HepG2 (cell line): ENCODE measurements around the gene SCNM1. TPM values are rescaled to one million over a fixed set of nuclear protein-coding genes. Genes with fewer than 3 reads are reported as not detected.

Experiments used
- CHD2 ChIP-seq: IDR thresholded peaks from 2 replicates; pipeline ENCODE4 v1.6.1; 2011; ENCODE audit warnings: low read depth, low read length, improper control_type of control experiment
- CHD4 ChIP-seq: fragments of 200-600 bp; sonication (generic); IDR thresholded peaks from 2 replicates; pipeline ENCODE4 v1.7.0; 2017; ENCODE audit warnings: mild to moderate bottlenecking, low read length, borderline replicate concordance
- HDAC1 ChIP-seq: sonication (generic); formaldehyde crosslinking; IDR thresholded peaks from 2 replicates; pipeline ENCODE4 v1.5.1; 2020; ENCODE audit warnings: mild to moderate bottlenecking, missing genetic modification reagents
- HNRNPLL ChIP-seq: fragments of 200-400 bp; formaldehyde crosslinking; IDR thresholded peaks from 2 replicates; pipeline ENCODE4 v1.6.1; 2017; ENCODE audit warnings: mild to moderate bottlenecking, low read depth, low read length; ENCODE audit not compliant: poor library complexity, severe bottlenecking
- KLF6 ChIP-seq: IDR thresholded peaks from 2 replicates; pipeline ENCODE4 v1.8.0; 2016; ENCODE audit warnings: missing biosample characterization, missing genetic modification reagents
- NFYB ChIP-seq: sonication (generic); formaldehyde crosslinking; IDR thresholded peaks from 2 replicates; pipeline ENCODE4 v1.4.0; 2020; ENCODE audit warnings: missing genetic modification reagents
- RCOR2 ChIP-seq: IDR thresholded peaks from 2 replicates; pipeline ENCODE4 v1.6.1; 2016; ENCODE audit warnings: missing biosample characterization, missing genetic modification reagents
- ZFP36 ChIP-seq: fragments of 150-350 bp; IDR thresholded peaks from 2 replicates; pipeline ENCODE4 v1.6.1; 2018; ENCODE audit warnings: borderline replicate concordance, low read length, low read depth; ENCODE audit not compliant: partially characterized antibody
- ZNF143 ChIP-seq: sonication (generic); formaldehyde crosslinking; IDR thresholded peaks from 2 replicates; pipeline ENCODE4 v1.4.0; 2020; ENCODE audit warnings: missing genetic modification reagents
- ZNF431 ChIP-seq: sonication (generic); formaldehyde crosslinking; IDR thresholded peaks from 2 replicates; pipeline ENCODE4 v1.9.0; 2022; ENCODE audit warnings: missing genetic modification reagents, low read depth, mild to moderate bottlenecking, borderline replicate concordance
- ZNF562 ChIP-seq: sonication (generic); formaldehyde crosslinking; IDR thresholded peaks from 2 replicates; pipeline ENCODE4 v1.8.0; 2022; ENCODE audit warnings: missing genetic modification reagents, borderline replicate concordance
- ZNF589 ChIP-seq: sonication (generic); formaldehyde crosslinking; conservative IDR thresholded peaks from 2 replicates; pipeline ENCODE4 v1.8.0; 2022; ENCODE audit warnings: mild to moderate bottlenecking, moderate library complexity, missing genetic modification reagents
- polyA plus RNA-seq, 8 experiments: library from polyadenylated mRNA; depleted of rRNA in 3 of 8; stranded (reverse) in 7 of 8; unstranded in 1 of 8; fragments of >200 nt; fragmentation: Illumina TruSeq in 4 of 8; extraction: Trizol in 4 of 8; gene quantifications; 2 replicates each; pipeline versions ENCODE4 v1.2.1 to v1.2.3, GENCODE V29; 2011 to 2016; ENCODE audit warnings: low read depth in 4 of 8, missing spikeins in 1 of 8, mixed read lengths in 1 of 8; ENCODE audit not compliant: insufficient read depth in 1 of 8
- total RNA-seq, 5 experiments: library from RNA; depleted of rRNA; stranded (reverse); fragments of >200 nt; fragmentation: Illumina TruSeq; extraction: Trizol; gene quantifications; 2 replicates each; pipeline ENCODE4 v1.2.3, GENCODE V29; 2016; ENCODE audit warnings: low read depth in 1 of 5
- TF ChIP-seq, protein P1 (sequence below): sonication (generic); formaldehyde crosslinking; IDR thresholded peaks from 2 replicates; pipeline ENCODE4 v1.8.0; 2022; ENCODE audit warnings: mild to moderate bottlenecking, missing genetic modification reagents; ENCODE audit not compliant: insufficient replicate concordance
- TF ChIP-seq, protein P2 (sequence below): sonication (generic); formaldehyde crosslinking; IDR thresholded peaks from 2 replicates; pipeline ENCODE4 v1.4.0; 2020; ENCODE audit warnings: low read depth, mild to moderate bottlenecking, missing genetic modification reagents
- TF ChIP-seq, protein P3 (sequence below): fragments of 450-650 bp; IDR thresholded peaks from 2 replicates; pipeline ENCODE4 v1.6.1; 2017; ENCODE audit warnings: mild to moderate bottlenecking
- TF ChIP-seq, protein P4 (sequence below): sonication (generic); formaldehyde crosslinking; IDR thresholded peaks from 2 replicates; pipeline ENCODE4 v1.4.0; 2020; ENCODE audit warnings: missing genetic modification reagents, borderline replicate concordance
- TF ChIP-seq, protein P5 (sequence below): sonication (generic); formaldehyde crosslinking; conservative IDR thresholded peaks from 2 replicates; pipeline ENCODE4 v1.4.0; 2020; ENCODE audit warnings: missing genetic modification reagents

Gene SCNM1
- total and polyA plus RNA-seq, 2 of the 13 experiments (the other 11 are each of a cell fraction or from before 2014, with no cell fraction given), result 16.3 to 31.5 TPM

DNA sequence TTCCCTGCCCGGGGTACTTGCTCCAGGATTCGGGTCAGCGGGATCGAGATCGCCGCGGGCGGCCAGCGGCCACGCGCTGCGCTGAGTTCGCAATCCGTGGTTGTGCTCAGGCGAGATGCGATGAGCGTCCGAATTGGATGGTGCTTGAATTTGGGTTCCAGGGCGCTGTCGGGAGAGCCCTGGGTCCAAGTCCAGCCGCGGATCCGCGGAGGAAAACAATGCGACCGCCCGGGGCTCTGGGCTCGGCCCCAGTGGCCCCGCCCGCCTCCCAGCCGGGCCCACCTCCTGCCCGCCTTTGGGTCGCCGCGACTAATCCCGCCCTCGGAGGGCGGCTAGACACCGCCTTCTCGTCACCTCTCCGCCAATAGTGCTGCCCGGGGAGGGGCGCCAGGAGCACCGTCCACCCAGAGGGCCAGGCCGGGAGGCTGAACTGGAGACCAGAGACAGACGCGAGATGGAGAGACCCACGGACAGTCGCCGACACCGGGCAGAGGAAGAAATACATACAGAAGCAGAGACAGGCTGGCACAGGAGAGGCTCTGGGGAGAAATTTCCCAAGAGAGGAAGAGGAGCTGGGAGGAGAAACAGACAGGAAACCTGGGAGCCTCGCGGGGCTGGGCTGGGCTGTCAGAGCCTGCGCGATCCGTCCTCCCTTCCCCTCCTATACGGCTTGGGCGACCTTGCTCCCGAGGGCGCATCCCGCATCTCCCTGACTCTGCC, 19.4 kb upstream of the SCNM1 start, which contains the start of gene SEMA6C (continued):
- TF ChIP-seq ZNF431 (CRISPR knock-in tag) (no peak), KLF6 (no peak; the same call in 1 of the 2 replicates), ZFP36 (no peak), HDAC1 (CRISPR knock-in tag) (peak; percentile 42; the same call in 1 of the 2 replicates), NFYB (CRISPR knock-in tag) (peak; percentile 87), CHD2 (no peak), ZNF562 (CRISPR knock-in tag) (no peak), ZNF589 (no peak), HNRNPLL (peak; percentile 84), RCOR2 (CRISPR knock-in tag) (no peak), CHD4 (no peak), ZNF143 (no peak)
- TF ChIP-seq, protein P1, sequence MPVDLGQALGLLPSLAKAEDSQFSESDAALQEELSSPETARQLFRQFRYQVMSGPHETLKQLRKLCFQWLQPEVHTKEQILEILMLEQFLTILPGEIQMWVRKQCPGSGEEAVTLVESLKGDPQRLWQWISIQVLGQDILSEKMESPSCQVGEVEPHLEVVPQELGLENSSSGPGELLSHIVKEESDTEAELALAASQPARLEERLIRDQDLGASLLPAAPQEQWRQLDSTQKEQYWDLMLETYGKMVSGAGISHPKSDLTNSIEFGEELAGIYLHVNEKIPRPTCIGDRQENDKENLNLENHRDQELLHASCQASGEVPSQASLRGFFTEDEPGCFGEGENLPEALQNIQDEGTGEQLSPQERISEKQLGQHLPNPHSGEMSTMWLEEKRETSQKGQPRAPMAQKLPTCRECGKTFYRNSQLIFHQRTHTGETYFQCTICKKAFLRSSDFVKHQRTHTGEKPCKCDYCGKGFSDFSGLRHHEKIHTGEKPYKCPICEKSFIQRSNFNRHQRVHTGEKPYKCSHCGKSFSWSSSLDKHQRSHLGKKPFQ (CRISPR knock-in tag), result peak; percentile 76
- TF ChIP-seq, protein P2, sequence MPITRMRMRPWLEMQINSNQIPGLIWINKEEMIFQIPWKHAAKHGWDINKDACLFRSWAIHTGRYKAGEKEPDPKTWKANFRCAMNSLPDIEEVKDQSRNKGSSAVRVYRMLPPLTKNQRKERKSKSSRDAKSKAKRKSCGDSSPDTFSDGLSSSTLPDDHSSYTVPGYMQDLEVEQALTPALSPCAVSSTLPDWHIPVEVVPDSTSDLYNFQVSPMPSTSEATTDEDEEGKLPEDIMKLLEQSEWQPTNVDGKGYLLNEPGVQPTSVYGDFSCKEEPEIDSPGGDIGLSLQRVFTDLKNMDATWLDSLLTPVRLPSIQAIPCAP (CRISPR knock-in tag), result no peak
- TF ChIP-seq, protein P3, sequence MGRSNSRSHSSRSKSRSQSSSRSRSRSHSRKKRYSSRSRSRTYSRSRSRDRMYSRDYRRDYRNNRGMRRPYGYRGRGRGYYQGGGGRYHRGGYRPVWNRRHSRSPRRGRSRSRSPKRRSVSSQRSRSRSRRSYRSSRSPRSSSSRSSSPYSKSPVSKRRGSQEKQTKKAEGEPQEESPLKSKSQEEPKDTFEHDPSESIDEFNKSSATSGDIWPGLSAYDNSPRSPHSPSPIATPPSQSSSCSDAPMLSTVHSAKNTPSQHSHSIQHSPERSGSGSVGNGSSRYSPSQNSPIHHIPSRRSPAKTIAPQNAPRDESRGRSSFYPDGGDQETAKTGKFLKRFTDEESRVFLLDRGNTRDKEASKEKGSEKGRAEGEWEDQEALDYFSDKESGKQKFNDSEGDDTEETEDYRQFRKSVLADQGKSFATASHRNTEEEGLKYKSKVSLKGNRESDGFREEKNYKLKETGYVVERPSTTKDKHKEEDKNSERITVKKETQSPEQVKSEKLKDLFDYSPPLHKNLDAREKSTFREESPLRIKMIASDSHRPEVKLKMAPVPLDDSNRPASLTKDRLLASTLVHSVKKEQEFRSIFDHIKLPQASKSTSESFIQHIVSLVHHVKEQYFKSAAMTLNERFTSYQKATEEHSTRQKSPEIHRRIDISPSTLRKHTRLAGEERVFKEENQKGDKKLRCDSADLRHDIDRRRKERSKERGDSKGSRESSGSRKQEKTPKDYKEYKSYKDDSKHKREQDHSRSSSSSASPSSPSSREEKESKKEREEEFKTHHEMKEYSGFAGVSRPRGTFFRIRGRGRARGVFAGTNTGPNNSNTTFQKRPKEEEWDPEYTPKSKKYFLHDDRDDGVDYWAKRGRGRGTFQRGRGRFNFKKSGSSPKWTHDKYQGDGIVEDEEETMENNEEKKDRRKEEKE, result no peak
- TF ChIP-seq, protein P4, sequence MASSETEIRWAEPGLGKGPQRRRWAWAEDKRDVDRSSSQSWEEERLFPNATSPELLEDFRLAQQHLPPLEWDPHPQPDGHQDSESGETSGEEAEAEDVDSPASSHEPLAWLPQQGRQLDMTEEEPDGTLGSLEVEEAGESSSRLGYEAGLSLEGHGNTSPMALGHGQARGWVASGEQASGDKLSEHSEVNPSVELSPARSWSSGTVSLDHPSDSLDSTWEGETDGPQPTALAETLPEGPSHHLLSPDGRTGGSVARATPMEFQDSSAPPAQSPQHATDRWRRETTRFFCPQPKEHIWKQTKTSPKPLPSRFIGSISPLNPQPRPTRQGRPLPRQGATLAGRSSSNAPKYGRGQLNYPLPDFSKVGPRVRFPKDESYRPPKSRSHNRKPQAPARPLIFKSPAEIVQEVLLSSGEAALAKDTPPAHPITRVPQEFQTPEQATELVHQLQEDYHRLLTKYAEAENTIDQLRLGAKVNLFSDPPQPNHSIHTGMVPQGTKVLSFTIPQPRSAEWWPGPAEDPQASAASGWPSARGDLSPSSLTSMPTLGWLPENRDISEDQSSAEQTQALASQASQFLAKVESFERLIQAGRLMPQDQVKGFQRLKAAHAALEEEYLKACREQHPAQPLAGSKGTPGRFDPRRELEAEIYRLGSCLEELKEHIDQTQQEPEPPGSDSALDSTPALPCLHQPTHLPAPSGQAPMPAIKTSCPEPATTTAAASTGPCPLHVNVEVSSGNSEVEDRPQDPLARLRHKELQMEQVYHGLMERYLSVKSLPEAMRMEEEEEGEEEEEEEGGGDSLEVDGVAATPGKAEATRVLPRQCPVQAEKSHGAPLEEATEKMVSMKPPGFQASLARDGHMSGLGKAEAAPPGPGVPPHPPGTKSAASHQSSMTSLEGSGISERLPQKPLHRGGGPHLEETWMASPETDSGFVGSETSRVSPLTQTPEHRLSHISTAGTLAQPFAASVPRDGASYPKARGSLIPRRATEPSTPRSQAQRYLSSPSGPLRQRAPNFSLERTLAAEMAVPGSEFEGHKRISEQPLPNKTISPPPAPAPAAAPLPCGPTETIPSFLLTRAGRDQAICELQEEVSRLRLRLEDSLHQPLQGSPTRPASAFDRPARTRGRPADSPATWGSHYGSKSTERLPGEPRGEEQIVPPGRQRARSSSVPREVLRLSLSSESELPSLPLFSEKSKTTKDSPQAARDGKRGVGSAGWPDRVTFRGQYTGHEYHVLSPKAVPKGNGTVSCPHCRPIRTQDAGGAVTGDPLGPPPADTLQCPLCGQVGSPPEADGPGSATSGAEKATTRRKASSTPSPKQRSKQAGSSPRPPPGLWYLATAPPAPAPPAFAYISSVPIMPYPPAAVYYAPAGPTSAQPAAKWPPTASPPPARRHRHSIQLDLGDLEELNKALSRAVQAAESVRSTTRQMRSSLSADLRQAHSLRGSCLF (CRISPR knock-in tag), result no peak
- TF ChIP-seq, protein P5, sequence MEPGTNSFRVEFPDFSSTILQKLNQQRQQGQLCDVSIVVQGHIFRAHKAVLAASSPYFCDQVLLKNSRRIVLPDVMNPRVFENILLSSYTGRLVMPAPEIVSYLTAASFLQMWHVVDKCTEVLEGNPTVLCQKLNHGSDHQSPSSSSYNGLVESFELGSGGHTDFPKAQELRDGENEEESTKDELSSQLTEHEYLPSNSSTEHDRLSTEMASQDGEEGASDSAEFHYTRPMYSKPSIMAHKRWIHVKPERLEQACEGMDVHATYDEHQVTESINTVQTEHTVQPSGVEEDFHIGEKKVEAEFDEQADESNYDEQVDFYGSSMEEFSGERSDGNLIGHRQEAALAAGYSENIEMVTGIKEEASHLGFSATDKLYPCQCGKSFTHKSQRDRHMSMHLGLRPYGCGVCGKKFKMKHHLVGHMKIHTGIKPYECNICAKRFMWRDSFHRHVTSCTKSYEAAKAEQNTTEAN (CRISPR knock-in tag), result no peak
